Islet of Langerhans (tissue), 1 donor: ENCODE data around the gene DPYSL5.

Experiments used
- FAIRE-seq: peaks from one replicate; lab custom pipeline; 2011; peaks lifted over from hg19 to GRCh38; lab: Jason Lieb, UNC

Gene DPYSL5

GRCh38 chr2:26846334-26847306 lies 1.3 kb upstream of the DPYSL5 start:
- peak; percentile 53 for FAIRE-seq

- no peak for FAIRE-seq
Measured at GRCh38 chr2:26847307-26847654, 651 bp upstream of the DPYSL5 start.

- FAIRE-seq, result no peak
Measured at GRCh38 chr2:26848336-26849055, 564 bp downstream of the DPYSL5 start.

- no peak for FAIRE-seq
Measured at GRCh38 chr2:26849056-26849999, 1.4 kb downstream of the DPYSL5 start.

GRCh38 chr2:26850000-26850431 lies 2.1 kb downstream of the DPYSL5 start:
- no peak for FAIRE-seq

DNA sequence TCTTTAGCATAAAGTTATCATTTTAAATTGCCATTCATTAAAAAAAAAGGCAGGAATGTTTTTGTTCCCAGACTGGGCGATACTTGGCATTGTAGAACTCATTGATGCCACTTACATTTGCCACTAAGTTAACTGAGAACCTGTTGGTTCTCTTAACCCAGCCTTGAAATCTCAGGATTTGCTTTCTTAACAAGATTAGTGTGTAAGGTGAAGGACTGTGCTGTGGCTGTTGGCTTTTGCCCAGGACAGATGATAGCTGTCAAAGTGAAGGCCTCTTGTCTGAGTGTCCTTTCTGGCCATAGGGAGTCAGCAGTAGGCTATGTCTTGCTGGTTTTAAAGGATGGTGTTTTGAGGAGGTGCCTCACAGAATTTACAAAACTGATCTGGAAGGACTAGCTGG lies 2.6 kb downstream of the DPYSL5 start:
- no peak for FAIRE-seq

GRCh38 chr2:26852405-26853306 lies 4.7 kb downstream of the DPYSL5 start:
- FAIRE-seq, result no peak

DNA sequence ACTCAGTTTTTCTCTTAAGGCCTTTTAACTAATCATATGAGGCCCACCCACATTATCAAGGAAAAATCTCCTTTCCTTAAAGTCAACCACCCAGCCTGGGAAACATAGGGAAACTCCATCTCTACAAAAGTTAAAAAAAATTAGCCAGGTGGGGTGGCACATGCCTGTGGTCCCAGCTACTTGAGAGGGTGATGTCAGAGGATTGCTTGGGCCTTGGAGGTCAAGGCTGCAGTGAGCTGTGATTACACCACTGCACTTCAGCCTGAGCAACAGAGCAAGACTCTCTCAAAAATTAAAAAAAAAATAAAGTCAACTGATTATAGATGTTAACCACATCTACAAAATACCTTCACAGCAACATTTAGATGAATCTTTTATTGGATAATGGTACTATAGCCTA lies 5.8 kb downstream of the DPYSL5 start:
- no peak for FAIRE-seq

GRCh38 chr2:26854283-26854827 lies 6.4 kb downstream of the DPYSL5 start:
- no peak for FAIRE-seq

GRCh38 chr2:26855466-26855865 lies 7.5 kb downstream of the DPYSL5 start:
- FAIRE-seq, result no peak

GRCh38 chr2:26859622-26860021 lies 11.7 kb downstream of the DPYSL5 start:
- no peak for FAIRE-seq

- FAIRE-seq, result no peak
Measured at GRCh38 chr2:26860211-26860850, 12.4 kb downstream of the DPYSL5 start.

DNA sequence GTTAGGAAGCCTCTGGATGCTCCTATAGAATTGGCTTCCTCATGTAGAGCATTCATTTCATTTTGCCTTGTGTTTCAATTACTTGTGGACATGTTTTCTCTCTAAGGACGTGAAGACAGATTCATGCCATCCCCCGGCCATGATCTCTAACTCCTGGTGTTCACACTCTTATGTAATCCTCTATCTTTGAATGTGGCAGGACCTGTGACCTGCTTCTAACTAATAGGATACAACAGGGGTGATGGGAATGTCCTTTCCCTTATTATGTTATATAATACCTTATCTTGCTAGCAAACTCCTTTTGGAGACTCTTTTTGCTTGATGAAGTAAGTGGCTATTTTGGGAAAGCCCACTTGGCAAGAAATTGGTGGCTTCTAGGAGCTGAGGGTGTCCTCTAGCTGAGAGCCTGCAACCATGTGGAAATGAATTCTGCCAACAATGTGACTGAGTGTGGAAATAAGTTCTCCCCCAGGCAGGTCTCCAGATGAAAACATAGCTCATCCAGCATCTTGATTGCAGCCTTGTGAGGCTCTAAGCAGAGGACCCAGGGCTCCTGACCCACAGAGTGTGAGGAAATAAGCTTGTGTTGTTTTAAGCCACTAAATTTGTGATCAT lies 13.8 kb downstream of the DPYSL5 start:
- no peak for FAIRE-seq

DNA sequence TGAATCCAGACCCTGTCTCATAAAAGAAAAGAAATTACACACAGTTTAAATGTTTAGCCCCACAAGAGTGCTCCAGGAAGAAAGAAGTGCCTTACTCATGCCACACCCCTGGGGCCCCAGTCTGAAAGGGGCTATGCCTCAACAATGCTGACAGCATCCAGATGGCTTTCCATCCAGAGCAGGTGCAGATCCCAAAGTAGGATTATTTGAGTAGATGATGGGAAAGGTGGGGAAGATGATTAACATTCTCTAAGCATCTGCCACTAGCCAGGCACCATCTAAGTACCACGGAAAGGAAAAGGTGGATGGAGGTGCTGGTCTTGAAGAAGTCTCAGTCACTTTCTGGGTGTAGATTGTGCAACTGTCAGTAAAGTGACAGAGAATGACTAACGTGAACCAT lies 16.3 kb downstream of the DPYSL5 start:
- FAIRE-seq, result no peak

DNA sequence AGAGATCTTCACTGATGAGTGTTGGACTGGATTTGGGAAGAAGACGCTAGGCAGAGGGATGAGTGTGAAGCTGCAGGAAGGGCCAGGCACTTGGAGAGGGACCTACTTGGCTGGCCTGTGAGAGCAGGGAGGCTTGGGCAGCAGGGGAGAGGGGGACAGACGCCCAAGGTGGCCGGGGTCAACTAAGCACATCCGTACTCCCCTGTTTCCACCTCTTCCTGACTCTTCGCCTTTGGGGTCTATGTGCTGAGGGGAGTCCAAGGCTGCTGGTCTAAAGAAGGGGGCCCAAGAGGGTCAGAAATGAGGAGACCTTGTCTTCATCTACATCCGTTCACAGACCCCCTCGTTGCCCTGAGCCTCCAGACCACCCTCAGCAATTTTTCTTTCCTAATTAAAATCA lies 16.7 kb downstream of the DPYSL5 start:
- no peak for FAIRE-seq

DNA sequence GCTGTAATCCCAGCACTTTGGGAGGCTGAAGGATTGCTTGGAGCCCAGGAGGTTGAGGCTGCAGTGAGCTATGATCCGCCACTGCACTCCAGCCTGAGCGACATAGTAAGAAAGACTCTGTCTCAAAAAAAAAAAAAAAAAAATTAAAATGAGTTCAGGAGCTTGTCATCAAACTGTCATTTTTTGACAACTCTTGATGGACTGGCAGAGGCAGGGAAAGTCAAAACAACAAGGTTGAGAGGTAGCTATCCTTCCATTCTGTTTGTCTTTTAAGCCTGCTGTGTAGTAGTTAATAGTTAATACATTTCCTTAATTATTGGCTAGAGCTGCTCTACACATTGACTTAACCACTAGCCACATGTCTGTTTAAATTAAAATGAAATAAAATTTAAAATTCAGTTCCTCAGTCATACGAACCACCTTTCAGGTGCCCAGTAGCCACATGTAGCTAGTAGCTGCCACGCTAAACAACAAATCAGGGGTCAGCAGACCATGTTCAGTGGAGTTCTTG lies 22.7 kb downstream of the DPYSL5 start:
- FAIRE-seq, result no peak

- no peak for FAIRE-seq
Measured at GRCh38 chr2:26873286-26873983, 25.5 kb downstream of the DPYSL5 start.

DNA sequence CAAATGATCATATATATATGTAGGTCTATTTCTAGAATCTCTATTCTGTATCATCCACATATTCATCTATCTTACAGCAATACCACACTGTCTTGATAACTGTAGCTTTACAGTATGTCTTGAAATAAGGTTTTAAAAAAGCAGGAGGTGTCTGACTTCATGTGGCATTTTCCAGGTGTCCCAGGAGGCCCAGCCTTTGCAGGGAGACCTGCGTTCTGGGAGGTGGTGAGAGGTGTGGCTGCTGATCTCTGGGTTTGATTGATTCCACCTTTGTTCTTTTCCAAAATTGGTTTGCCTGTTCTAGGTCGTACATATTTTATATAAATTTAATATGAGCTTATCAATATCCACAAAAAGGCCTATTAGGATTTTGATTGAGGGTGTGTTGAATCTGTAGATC lies 26.6 kb downstream of the DPYSL5 start:
- FAIRE-seq, result no peak

DNA sequence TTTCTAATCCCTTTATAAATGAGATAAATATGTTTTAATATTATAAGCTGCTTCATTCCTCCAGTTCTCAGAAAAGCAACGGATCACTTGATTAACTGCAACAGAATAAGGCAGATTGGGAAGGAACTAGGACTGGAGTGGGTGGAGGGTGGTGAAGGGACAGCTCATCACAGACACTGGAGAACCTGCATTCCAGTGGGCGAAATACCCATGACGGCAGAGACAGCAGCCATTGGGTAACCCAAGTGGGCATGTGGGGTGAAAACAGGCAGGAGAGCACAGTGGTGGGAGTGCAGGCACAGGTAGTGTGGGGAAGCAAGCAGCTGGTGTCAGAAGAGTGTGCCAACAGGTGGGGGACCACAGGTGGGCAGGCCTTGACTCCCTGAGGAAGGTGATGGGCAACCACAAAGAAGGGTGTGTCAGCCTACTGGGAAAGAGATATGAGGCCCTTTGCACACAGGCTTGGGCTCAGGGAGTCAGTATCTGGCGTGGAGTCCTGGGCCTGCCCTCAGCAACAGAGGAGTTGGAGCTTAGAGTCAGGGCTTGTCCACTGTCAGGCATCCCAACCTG lies 27.2 kb downstream of the DPYSL5 start:
- FAIRE-seq, result no peak
